Stimulated activated naive CD4-positive, alpha-beta T cell treated with Interleukin-2 at 50 U/mL for 16 hours (primary cell): Measurements from ENCODE around the gene PXT1.
"Not testable (repeated sequence)": the region's sequence is repeated elsewhere in the genome, so short reads cannot be mapped to it uniquely, and the experiment has no call there.

Experiments
- DNase-seq: peaks from one replicate; lab custom pipeline; 2025; lab: John Stamatoyannopoulos, UW

PXT1 gene, protein sequence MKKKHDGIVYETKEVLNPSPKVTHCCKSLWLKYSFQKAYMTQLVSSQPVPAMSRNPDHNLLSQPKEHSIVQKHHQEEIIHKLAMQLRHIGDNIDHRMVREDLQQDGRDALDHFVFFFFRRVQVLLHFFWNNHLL

DNA sequence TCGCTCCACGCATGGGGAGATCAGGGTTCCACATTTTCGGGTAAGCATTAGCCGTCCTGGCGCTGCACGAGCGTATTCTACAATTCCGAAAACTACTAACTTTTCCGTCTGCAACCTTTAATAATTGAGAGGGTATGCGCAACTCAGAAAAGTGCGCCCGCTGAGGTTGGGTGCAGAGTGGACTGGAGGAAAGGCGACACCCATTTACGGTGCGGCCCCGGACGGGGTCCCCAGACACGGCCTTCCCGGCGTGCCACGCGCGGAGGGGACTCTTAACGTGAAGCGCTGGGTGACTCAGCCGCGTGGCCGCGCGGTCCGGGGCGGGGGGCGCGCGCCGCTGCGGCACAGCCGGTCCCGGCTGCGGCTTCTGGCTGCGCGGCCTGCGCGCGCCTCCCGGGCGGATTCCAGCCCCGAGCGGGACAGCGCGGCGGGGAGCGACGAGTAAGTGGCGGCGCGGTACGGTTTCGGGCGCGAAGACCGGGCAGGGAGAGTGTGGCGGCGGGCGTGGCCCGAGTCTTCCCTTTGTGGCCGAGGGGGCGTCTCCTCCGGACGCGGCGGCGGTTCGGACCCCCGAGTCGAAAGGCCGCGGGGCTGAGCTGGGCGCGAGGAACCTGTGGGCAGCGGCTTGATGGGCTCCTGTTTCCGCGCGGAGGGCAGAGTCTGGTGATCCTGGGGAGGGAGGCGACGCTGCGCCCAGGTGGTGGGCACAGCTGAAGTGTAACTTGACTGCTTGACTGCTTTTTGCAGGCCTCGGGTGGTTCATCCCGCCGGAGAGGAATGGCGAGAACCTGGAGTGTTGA lies at the start of gene PXT1, which contains the start of gene KCTD20:
PXT1 (minus strand) TSS at position 184 of the 800 bp plus-strand sequence. CDS start 16,772 bp downstream, outside the sequence.
KCTD20 (plus strand) TSS at position 330 of the 800 bp plus-strand sequence. CDS start 27,098 bp downstream, outside the sequence.
- DNase-seq: peak; percentile 85

DNA sequence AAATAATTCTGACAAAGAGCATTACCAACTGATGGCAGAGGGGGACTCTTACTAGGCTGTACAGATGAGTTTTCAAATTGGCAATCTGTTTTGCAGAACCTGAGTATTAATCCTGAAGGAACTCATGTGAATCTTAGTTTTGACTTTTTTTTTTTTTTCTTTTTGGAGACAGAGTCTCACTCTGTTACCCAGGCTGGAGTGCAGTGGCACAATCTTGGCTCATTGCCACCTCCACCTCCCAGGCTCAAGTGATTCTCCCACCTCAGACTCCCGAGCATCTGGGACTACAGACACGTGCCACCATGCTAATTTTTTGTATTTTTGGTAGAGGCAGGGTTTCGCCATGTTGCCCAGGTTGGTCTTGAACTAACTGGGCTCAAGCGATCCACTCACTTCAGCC lies 49.4 kb upstream of the PXT1 start:
- DNase-seq: no peak

DNA sequence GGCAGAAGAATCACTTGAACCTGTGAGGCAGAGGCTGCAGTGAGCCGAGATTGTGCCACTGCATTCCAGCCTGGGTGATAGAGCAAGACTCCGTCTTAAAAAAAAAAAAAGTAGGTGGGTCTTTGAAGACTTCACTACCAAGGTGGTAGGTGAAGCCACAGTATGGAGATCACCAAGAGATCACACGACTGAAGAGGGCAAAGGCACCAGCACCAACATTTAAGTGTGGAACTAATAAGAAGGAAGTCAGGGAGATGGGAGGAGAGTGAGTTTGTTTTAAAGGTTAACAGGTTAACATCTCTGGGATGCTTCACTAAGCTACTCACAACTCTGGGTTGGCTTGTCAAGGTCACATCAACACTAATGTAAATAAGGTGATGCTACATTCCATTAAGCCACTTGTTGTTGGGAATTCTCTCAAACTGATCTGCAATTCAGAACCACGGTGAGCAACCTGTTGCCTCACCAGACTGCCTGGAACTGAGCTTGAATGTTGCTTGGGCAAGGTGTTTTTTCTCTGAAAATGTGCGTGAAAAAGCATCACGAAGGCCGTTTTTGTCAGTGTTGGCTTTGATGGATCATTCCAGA lies 48.8 kb upstream of the PXT1 start:
- DNase-seq: no peak

DNA sequence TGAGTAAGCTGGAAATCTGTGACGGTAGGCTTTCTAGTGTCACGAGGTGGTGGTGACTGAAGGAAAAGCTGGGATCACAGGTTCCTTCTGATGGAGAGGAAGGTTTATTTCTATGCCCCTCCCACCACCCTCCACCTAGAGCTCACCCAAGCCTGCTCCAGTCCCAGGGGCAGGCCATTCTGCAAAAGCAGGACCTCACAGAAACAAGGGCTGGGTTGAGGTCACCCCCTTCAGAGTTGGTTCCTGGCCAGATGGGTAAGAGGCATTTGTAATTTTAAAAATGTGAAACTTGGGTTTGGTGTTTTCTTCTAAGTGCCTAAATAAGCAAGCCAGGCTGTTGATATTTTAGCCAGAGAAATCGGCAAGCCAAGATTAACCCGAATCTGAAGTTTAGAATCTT lies 46.8 kb upstream of the PXT1 start:
- no peak for DNase-seq

DNA sequence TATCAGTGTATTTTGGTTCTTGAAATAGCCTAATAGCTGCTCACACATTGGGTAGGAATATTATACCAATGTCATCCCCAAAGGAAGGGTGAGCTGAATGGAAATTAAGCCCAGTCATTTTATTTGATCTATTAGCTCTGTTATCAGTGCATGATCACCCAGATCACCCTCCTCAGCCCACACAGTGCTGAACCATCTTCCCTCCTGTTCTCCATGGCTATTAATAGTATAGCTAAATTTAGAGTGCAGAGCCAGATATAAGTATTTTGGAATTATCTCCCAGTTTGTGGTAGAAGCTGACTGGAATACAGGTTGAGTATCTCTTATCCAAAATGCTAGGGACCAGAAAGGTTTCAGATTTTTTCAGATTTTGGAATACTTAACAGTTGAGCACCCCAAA lies 45.6 kb upstream of the PXT1 start:
- DNase-seq: no peak

DNA sequence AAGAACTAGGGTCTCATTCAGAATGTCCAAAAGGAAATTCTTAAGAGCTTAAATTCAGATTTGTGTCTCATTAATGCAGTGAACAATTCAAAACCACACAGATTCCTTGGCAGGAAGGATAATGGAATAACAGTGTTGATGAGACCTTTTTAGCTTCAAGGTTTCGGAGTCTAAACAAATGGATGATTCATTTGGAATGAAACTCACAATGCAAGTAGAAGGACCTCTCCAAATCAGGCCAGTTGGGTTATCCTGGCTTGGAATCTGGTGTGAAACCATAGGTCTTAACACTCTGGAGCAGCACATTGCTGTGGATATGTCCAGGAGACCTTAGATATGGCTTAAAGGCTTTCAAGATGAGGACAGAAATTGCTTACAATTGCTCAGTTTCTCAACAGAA lies 45.0 kb upstream of the PXT1 start:
- DNase-seq: no peak

DNA sequence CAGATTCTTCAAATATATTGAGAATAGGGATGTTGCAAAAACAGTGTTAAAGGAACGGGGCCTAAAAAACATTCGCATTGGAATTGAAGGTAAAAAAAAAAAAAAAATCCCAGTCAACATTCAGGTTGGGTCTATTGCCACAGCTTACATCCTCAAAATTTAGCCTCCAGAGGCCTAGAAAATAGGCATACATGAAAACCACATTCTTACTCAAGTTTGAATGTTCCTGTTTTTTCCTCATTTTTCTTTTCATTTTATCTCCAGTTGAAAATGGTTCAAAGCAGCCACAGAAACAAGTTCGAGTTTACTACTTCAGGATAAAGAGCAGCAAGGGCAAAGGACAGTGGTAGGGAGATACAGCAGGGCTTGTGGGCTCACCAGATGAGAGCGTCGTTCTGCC lies 42.1 kb upstream of the PXT1 start:
- no peak for DNase-seq

DNA sequence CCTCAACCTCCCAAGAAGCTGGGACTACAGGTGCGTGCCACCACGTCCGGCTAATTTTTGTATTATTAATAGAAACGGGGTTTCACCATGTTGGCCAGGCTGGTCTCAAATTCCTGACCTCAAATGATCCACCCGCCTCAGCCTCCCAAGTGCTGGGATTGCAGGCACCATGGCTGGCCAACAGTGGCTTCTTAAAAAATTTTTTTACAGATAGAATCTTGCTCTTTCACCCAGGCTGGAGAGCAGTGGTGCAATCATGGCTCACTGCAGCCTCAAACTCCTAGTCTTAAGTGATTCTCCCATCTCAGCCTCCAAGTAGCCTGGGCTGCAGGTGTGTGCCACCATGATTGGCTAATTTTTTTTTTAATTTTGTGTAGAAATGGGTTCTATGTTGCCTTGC lies 40.7 kb upstream of the PXT1 start:
- DNase-seq: not testable (repeated sequence)

DNA sequence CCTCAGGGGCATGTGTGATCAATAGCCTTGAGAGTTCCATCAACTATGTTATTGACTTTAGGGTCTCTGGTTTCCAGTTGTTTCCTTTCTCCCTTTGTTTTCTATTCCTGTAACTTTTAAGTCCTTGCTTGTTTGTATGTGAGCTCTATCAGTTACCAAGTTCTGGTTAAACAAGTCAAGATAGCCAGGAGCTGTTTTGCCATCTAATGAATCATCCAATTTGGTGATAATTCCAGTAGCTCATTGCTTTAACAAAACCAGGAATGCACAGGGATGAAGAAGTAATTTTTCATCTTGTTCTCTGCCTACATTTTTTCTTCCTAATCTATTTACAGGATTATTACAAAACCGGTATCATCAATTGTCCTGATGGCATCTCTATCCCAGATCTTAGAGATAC lies 36.6 kb upstream of the PXT1 start:
- no peak for DNase-seq

DNA sequence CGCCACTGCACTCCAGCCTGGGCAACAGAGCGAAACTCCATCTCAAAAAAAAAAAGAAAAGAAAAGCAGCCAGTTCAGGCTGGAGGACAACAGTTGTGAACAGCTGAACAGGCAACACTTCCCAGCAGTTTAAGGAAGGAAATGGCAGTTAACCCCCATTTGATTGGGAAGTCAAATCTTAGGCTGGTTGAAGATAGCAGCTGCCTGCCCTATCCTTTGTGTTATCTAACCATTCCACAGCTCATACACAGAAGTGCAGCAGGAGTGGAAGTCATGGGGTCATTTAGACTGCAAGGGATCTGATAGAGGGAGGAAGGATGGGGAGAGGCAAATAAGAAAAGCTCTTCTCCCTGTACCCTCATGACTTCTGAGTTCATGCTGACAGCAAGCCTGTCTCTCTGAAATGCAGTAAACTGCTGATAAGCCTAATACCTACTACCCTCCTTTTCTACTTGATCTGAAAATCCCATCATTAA lies 35.4 kb upstream of the PXT1 start:
- no peak for DNase-seq

DNA sequence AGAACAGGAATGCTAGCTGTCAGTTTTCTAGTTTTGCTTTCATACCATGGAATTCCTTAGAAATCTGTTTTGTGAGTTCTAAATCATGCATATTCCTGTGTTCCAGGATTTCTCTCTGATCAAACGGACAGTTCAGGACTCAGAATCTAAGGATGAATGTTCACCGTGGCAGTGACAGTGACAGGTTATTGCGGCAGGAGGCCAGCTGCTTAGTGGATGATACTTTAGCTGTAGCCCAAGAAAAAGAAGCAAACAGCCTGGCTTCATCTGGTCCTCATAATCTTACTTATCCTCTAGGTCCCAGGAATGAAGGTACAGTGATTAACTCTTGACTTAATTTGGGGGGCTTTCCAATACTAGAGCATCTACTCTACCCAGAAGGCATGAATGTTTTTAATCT lies 27.3 kb upstream of the PXT1 start:
- DNase-seq: no peak

DNA sequence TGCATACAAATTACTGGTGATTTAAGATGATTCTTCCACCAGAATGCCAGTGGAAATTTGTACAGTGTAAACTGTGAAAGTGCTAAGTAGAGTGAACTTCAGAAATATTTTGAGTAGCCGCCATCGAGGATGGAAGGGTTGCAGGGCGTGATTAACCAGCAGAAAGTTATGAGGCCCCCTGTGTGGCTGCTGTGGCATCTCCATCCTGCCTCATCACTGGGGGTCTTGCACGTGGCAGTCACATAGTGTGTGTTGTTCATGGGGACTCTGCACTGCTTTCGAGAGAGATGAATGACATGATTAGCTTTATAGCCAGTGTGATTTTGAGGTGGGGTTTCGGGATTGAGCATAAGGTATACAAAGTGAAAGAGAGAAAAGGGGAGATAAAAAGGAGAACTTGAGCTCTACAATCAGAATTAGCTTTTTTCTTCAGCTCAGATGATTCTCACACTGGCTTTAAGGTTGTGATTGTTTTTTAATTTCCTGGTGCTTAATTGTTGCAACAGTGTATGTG lies 26.6 kb upstream of the PXT1 start:
- DNase-seq: no peak

DNA sequence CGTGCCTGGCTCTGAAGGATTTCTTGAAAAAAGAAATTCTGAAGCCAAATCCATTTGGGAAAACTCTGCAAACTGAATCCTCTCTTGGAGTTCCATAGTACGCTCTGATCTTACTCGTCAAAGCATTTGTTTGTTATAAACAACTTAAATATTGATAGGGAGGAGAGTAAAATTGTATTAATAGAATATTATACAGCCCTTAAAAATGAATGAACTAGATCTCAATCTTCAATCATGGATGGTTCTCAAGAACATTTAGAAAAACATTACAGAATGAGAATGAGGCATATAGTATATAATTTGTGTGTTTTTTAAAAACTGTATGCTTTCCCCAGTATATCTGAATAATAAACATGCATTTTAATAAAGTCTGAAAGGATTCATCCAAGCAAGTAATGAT lies 25.0 kb upstream of the PXT1 start:
- DNase-seq: no peak

DNA sequence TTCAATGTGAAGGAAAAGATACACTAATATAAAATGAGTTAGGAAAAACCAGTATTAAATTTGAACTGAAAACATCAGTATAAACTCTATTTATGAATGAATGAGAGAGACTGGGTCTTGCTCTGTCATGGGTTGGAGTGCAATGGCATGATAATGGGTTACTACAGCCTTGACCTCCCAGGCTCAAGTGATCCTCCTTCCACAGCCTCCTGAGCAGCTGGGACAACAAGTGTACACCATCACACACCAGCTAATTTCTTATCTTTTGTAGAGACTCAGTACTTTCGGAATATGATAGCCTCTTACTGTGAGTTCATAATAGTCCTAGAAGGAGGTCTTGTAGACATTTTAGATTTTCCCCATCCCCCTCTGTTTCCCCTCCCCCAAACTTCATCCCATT lies 21.6 kb upstream of the PXT1 start:
- DNase-seq: no peak

DNA sequence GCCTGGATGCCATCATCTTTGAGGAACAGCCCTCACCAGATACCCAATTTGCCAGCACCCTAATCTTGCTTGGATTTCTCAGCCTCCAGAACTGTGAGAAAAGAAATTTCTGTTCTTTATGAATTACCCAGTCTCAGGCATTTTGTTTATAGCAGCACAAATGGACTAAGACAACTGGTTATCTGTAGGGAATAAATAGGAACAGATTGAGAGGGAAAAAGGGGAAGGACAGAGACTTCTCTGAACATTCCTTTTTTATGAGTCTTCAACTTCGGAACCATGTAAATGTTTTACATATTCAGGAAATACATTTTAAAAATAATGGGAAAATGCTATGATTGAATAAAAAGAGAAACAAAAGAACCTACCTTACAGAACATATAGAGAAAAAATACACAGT lies 21.0 kb upstream of the PXT1 start:
- no peak for DNase-seq

DNA sequence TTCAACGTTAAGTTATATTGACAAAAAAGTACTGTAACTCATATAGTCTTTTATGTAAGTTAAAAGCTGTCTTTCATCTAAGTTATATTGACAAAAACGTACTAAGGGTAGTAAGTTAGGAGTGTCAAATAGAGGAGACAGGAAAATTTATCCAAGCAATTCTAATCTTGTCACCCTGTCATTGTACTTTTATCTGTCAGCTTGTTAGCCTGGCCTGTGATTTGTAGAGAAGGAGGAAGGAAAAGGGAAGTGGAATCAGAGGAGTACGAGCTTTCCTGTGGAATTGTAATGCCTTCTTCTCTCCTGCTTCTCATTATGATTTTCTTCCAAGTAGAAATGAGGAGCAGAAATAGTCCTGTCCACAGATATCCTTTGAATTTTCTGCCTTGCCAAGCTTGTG lies 19.0 kb upstream of the PXT1 start:
- DNase-seq: no peak

DNA sequence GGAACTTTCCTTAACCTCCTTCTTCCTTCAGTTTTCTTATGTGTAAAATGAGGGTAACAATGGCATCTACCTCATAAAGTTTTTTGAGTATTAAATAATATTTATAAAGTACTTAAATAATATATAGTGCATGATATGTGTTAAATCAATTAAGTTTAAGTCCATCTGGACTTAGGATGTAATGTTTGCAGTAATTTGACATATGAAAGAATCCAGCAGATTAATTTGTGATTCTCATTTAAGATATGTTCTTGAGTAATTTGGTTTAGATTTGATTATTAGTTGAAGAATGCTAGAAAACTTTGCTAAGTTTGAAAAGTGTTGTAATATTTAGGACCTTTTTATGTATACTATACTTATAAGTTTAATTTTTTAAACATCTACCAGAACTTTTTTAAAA lies 18.3 kb upstream of the PXT1 start:
- no peak for DNase-seq

DNA sequence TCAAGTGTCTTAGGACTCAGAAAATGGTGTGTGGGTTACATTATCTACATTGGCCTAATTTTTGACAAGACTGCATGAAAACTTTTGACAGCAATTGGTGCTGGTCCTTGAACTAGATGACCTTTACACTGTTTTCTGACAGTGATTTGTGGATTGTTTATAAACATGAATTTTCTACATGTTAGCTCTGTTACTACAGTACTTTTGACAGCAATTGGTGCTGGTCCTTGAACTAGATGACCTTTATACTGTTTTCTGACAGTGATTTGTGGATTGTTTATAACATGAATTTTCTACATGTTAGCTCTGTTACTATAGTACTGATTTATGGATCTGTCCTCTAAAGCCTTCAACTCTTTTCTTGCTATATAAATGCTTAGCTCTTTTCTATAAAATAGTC lies 16.8 kb upstream of the PXT1 start:
- no peak for DNase-seq

DNA sequence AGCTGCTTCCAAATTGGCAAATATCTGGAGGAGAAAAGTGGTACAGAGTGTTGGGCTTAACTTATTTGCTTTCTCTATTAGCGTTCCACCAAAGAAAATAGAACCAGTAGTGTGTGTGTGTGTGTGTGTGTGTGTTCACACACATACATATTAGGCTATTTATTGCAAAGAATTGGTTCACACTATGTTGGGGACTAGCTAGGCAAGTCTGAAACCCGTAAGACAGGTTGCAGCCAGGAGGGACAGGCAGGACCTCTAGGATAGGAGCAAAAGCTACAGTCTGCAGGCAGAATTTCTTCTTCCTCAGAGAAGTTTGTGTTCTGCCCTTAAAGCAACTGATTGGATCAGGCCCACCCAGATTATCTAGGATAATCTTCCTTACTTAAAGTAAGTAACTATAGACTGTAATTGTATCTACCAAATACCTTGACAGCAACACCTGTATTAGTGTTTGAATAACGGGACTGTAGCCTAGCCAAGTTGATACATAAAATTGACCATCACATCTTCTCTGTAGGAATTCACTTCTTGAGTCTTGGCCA lies 12.9 kb upstream of the PXT1 start:
- DNase-seq: no peak

DNA sequence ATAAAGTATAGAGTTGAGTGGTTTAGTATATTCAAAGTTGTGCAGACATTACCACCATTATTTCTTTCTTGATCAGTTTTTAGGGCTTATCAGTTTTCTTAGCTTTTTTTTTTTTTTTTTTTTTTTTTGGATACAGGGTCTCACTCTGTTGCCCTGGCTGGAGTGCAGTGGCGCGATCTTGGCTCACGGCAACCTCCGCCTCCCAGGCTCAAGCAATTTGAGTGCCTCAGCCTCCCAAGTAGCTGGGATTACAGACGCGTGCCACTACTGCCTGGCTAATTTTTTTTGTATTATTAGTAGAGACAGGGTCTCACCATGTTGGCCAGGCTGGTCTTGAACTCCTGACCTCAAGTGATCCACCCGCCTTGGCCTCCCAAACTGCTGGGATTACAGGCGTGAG lies 10.2 kb upstream of the PXT1 start:
- not testable (repeated sequence) for DNase-seq

DNA sequence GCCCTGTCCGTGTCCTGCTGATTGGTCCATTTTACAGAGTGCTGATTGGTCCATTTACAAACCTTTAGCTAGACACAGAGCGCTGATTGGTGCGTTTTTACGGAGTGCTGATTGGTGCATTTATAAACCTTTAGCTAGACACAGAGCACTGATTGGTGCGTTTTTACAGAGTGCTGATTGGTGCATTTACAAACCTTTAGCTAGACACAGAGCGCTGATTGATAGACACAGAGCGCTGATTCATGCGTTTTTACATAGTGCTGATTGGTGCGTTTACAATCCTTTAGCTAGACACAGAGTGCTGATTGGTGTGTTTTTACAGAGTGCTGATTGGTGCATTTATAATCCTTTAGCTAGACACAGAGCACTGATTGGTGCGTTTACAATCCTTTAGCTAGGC lies 6.5 kb upstream of the PXT1 start:
- not testable (repeated sequence) for DNase-seq

DNA sequence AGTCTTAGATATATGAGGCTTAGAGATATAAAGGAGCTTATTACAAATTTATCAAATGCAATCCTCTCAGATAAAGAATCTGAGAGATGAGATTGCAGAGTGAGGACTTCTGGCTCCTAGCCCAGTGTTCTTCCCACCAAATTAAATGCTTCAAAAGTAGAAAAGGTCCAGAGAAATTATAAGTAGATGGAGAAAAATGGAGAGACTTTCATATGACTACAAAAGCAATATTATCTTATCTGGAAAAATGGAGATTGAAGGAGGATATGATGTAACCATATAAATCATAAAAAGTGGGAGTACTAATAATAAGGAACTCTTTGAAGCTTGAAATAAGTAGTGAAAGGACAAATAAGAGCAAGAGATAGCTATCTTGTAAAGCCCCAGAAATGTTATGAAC lies 3.0 kb upstream of the PXT1 start:
- no peak for DNase-seq

DNA sequence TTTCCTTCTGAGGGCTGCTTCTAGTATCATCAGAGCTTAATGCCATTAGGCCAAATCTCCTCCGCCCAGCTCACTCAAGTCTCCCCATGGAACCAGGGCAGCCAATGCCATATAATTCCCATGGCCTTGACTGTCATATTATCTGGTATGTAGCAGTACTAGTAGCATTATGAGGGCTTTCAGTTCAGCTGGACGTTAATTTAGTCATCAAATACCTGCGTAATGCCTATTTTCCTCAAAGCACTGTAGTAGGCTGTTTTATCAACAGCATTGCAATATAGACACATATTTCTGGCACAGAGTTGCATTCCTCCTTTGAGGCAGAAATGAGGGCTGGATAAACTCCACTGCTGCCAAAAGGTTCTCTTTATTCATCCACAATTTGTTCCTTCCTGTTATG lies 1.8 kb upstream of the PXT1 start:
- no peak for DNase-seq
